Stimulated activated CD4-positive, alpha-beta T cell treated with anti-CD3 and anti-CD28 coated beads, Interleukin-12 subunit alpha, Interleukin-12 subunit beta, amount 100 ng/mL, for 48 hours (primary cell): Measurements from ENCODE around the gene PIK3R6.

Source experiments
- DNase-seq, 3 donors: peaks; one replicate each; pipeline ENCODE4 v3.0.0-alpha.2; 2020; ENCODE audit warnings: low read depth in 2 of 3, low spot score in 1 of 3

Gene PIK3R6, protein sequence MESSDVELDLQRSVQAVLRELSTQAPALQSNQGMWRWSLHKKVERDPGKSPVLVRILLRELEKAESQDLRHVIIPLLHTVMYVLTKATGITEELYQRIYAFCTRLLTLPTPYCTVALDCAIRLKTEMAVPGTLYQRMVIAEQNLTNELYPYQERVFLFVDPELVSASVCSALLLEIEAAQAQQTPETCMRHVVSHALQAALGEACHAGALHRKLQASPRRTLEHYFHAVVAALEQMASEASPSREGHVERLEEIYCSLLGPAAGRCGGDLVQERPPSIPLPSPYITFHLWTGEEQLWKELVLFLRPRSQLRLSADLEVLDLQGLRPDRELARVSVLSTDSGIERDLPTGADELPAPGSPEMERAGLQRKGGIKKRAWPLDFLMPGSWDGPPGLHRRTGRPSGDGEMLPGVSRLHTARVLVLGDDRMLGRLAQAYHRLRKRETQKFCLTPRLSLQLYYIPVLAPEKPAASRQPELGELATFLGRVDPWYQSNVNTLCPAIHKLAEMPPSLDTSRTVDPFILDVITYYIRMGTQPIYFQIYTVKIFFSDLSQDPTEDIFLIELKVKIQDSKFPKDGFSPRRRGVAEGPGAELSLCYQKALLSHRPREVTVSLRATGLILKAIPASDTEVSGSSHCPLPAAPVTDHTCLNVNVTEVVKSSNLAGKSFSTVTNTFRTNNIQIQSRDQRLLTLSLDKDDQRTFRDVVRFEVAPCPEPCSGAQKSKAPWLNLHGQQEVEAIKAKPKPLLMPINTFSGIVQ

DNA sequence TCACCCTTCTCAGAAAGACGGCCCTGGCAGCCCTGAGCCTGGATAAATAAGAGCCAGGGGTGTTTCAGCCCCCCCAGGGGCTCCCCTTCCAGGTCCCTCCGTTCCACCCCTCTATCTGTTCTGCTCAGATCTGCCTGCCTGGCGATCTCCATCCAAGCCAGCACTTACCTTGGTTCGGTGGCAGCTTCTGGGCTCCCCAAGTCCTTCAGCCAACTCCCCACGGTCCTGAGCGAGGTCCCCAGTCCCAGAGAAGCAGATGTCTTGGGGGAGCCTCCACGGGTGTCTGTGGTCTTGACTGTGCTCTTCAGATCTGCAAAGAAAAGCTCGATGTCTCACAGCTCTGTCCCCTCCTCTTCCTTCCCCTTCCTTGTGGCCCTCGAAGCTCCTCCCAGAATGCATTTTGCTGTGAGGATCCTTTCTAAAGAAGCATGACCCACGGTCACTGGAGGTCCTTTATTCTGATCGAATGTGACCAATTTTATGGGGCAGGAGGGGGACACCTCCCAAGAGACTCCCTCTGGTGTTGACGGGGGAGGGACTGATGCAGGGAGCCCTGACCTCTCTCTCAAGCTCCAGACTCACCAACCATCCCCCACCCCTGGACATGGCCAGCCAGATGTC lies at the start of gene PIK3R6:
Gene PIK3R6 (minus strand): TSS at position 314 of the 621 bp plus-strand sequence. CDS start 17,880 bp downstream, outside the sequence.
- no peak for DNase-seq

DNA sequence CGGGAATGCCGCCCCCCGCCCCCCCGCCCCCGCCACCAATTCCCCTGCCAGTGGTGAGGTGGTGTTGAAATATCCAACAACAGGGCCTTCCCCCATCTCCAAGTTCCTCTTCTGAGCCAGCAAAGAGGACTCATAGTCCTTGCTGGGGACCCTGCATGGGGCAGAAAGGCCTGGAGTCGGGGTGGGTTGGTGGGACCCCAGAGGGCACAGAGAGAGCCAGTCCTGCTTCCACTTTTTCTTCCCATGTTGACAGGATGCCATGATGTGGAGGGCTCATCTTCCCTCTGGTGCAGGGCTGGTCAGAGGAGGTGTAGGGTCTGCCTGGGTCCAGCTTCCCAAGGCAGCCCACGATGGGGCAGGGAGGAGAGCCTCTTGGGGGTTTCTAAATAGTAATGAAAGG lies 49.0 kb upstream of the PIK3R6 start:
- DNase-seq = no peak

DNA sequence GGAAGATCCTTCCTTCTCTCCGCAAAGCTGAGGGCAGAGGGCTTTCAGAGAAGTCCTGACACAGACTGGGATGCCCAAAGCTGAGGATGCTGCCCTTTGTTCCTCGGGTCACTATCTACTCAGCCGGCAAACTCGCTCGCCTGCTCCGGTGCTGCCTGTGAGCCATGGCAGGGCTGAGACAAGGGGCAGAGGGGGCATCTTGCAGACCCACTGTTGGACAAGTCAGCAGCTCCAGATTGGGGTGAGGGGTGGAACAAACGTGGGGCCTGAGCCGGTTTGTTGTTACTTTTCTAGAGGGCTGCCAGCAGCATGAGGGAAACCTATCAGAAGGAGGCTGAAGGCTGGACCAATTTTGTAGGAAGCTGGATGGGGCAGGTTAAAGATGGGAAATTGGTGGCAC lies 47.1 kb upstream of the PIK3R6 start:
- DNase-seq = no peak

DNA sequence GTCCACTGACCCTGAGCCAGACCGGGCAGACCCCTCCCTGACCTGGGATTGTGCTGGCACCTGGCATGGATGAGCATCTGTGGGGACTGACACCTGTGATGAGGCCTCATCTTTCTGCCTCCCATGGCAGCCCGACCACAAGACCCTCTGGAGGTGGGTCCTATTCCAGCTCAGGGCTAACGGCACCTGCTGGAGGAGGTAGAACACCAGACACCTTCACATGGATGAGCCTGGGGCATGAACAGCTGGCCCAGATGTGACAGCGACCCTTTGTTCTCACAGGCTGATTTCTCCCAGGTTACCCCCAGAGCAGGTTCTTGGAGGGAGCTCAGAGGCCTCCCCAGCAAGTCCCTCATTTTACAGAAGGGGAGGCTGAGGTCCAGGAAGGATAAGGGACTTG lies 46.4 kb upstream of the PIK3R6 start:
- DNase-seq = no peak

DNA sequence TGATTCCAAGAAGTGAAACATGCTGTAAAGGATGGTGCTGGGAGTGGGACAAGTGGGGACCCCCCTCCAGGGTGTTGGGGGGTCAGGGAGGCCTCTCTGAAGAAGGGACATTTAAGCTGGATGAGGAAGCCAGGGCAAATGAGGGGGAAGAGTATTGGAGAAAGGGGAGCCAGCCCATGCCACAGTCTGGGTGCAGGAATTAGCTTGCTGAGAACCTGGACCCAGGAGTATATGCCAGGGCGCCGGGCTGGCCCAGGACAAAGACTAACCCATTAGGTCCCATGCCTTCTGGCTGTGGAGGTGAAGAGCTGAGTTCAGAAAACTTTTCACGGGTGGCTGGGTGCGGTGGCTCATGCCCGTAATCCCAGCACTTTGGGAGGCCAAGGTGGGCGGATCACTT lies 45.6 kb upstream of the PIK3R6 start:
- no peak for DNase-seq

DNA sequence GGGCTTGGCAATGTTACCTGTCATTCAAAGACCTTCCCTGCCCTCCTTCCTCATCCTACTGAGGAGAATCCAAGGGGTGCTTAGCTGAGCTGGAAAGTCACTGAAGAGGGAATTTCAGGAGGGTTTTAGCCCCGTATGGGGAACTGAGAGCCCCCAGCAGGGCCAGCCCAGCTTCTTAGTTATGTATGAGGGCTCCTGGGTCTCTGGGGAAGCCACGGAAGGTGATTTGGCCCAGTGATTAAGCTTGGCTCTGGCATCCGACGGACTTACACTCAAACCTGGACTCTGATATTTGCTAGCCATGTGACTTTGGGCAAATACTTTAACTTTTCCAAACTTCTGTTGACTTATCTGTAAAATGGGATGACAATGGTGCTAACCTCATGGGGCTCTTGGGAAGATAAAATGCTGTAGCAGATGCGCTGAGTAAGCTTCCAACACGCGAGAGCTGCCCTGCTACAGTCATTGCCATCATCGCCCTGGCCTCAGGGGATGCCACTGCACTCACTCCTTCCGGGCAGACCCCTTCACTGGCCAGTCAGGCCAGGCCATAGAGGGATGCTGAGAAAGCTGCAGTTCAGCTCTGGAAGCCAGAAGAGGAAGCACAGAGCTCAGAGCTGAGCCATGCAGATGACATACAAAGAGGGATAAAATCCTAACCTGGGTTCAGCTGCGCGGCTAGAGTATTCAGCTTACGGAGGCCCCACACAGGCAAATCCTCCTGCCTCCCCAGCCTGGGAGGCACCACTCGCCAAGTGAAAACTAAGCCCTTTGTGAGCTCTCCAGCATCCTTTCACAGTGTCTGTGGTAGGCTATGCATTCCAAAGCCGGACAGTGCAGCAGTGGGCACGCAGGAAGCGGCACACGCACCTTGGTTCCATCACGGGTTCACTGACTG lies 44.9 kb upstream of the PIK3R6 start:
- DNase-seq = no peak

DNA sequence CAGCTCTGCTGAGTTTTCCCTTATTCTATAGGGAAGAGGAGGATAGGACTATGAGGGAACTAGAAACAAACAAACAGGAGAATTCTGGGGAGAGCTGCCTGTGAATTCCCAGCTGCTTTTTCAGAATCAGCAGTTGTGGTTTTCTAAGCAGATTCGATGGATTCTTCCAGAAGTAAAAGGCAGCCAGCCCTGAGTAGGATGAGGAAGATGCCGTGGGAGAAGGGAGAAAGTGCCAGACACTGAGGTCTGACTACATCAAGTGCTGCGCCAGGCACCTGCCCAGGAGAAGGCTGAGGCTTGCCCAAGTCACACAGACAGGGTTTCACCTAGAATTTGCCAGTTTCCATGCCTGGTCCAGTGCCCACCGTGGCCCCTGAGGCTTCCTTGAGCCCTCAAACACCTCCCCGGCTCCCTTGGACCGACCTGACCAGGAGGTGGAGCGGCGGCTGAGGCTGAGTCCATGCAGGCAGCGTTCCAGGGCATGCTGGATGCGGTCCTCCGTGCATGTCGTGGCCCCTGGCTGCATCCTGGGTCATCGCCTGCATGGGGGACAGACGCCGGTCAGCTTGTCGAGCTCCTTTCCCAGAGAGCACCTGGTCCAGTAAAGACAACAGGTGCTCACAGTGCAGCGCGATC lies 43.6 kb upstream of the PIK3R6 start:
- no peak for DNase-seq

DNA sequence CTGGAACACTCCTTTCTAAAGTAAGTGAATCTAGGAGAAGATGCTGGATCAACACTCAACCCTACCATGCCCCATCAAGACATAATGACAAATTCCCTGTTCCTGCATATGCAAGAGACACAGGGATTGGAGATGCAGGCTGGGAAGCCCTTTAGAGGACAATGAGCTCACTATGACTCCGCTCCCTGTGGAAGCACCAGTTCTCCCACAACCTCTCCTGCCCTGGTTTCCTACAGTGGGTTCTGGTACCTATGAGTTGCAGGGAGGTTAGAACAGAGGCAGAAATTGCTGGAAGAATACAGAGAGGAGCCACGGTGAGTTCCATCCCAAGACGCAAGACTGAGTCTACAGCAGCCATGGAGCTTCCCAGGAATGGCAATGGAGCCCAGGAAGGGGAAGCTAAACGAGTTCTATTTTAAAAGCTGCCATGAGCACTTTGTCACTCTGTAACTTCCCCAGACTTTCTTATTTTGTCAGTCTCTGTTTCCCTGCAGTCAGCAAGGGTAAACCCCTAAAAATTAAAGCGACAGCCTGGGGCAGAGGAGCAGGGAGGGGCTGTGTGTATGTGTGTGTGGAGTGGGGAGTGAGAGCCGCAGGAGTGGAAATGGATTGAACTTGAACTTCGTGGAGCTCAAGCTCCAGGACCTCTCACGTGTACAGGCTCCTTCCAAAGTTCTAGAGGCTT lies 42.3 kb upstream of the PIK3R6 start:
- no peak for DNase-seq

DNA sequence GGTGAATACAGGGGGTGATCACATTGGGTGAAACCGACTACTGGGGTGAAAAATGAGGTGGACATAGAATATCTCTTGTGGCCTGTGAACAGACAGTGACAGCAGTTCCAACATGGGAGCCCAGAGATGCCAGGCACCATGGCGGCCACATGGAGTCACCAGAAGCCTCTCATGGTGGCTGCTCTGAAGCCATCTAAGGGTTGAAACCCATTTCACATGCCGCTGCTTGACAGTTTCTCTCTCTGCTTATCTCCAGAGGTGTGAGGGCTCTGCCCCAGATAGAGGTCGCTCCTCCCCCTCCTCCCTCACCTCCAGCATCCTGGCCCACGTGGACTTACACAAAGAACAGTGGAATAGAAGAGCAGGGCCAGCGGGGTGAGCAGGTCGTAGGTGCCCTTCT lies 37.9 kb upstream of the PIK3R6 start:
- DNase-seq = no peak

DNA sequence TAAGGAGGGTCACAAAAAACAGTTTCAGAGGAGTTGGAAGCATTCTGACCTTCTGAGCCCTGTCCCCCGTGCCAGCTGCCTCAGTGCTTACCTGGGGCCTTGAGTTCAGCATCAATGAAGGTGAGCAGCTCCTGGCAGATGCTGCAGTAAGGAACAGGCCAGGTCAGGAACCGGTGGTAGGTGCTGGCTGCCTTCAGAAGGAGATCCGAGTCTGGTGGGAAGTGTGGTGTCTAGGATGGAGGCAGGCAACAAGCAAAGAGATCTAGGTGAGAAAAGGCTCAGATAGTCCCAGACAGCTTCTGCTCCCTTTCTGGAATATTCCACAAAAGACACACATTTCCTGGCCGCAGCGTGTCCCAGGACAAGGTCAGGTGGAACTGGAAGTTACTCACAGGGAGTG lies 37.2 kb upstream of the PIK3R6 start:
- no peak for DNase-seq

DNA sequence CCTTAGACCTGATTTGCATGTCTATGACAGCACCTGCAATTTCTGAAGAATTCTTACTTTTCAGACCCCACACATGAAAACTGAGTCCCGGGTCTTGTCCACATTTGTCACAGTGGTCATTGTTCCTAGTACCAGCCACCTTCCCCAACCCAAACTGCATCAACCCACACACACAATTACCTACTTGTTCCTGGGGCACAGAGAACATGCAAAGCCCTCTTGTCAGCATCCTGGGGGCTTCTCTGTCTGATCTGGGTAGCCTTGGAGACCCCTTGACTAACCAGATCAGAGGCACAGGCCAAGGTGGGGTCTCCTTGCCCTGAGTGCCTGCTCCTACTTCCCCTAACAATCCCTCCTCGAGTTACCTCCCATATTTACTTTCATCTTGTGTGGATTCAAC lies 36.7 kb upstream of the PIK3R6 start:
- no peak for DNase-seq

DNA sequence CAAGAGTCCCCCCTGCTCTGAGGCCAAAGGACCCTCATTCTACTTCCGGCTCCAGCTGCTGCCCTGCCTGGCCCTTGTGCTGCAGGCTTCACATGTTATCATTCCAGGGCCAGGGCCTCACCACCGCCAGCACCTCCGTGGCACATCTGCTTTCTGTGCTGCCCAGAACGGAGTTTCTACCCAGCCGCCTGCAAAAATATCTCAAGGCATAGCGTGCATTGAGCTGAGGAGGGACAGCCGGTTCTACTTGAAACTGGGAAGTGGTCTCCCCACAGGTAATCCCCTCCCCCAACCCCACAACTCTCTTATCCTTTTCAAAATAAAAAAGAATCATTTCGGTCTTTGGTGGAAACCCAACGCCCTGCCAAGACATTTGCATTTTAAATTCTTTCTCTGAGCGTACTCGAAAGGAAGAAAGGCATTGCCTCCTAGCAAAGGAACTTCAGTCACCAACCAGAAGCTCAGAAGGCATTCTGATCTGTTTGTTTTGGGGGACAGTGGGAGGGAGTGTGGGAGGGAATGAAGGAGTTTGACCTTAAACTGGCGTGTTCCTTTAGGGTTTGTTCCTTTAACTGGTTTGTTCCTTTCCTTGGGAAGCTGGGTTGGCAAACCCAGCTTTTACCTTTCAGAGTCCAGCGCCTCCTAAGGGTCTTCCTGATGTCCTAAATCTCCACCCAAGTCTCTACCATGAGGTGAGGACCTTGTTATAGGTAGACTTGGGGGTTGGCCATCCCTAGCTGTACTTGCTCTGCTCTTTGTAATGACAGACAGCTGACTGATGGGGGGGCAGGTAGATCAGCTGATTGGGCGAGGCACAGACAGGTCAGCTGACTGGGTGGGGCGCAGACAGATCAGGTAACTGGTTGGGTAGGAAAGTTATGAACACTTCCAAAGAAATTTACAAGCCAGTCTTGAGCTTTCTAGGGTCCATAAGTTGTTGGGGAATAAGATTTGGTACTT lies 33.4 kb upstream of the PIK3R6 start:
- no peak for DNase-seq

DNA sequence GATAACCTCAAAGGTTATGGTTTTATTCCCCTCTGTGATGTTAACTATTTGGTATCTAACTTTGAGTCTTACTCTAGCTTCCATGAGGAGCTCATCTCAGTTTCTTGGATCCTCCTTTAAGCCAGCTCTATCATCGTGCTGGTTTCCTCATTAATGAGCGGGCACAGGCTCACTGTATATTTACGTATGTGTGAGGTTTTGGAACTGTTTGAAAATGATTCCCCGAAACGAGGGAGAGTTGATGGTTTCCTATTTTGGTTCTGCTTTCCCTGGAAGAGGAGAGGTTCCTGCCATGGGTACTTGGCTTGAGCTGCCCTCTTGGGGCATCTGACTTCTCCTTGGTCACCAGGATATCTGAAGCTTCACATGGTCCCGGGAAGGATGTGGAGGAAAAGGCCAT lies 32.7 kb upstream of the PIK3R6 start:
- no peak for DNase-seq

DNA sequence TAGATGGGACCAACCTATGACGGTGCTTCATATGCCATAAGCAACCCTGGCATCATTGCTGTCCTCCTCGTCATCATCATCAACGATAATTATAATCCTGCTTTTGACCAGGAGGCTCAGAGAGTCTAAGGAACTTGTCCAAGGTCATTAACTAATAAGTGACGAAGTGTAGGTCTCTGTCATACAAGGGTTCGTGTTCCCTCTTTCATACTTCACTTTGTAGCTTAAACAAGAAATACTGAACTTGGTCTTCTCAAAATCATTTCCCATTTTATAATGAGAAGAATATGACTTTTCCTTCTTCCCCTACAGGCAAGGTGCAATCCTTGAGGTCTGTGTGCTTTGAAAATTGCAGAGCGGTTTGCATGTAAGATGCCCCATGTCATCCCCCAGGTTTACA lies 31.2 kb upstream of the PIK3R6 start:
- DNase-seq = no peak

DNA sequence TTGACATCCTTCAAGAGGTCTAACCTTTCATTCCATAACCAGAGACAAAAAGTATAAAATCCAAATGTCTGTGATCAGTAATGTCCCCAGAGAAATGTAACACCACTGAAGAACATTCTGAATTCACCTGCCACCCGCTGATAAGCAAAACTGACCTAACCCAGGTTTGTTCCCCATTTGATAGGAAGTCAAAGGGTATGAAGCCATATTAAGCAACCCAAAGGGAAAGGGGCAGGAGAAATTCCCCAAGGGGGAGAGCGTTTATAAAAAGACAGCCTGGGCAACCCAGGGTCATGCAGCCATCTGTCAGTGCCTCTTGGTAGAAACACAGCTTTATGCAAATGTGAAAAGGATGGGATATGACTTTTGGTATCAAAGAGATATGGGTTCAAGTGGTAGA lies 30.7 kb upstream of the PIK3R6 start:
- no peak for DNase-seq

DNA sequence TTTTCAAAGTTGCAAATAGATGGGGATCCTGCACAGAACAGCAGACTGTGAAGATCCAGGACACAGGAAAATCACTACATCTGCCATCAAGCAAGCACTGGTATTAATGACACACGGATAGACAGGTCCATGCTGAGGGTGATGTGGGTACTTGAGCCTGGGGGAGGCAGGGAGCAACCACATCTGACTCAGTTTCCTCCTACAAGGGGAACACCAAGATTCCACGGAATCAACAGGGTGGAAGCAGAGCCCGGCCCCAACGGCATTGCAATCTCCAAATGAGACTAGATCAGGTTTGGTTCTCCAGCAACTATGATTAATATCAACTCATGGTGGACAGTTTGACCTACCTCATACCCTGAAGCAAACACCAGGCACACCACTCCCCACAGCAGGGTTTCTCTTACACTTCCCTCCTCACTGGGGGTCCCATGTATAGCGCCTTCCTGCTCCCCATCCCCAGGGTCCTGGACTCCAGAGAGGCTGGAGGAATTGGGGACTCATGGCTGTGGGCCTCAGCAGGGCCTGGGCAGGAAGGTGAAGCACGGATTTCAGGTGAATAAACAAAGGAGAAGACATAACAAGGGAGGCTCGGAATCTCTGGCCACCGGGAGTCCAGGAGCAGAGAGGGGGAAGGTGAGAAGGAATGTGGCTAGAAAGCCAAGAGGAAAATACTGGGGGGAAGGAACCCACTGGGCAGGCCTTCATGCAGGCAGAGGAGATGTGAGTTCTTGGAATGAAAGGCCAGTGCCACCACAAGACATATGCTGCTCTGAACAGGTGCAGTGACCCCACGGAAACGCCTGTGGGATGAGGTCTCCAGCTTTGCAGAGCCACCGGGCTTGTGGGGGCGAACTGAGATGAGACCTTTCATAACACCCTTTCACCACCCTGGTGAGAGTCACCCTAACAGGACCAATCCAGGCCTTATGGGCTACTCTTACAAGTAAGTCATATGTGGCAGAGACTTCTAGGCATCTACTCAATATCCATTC lies 29.5 kb upstream of the PIK3R6 start:
- no peak for DNase-seq

DNA sequence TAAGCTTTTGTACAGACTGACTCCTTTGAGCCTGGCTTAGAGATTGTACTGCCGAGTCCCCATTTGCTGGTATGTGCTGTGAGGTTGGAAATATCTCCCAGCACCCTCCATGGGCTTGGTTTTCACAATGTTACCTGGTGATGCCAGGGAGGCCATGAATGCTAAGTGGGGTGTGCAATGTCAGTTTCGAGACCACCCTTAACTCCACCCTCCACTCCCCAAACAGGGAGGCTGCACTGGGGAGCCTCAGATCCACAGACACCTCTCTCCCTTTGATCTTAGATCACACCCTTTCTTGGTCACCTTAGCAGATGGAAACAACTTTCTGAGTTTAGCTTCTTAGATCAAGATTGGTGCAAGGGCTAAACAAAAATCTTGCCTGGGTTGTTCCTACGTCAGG lies 28.6 kb upstream of the PIK3R6 start:
- no peak for DNase-seq
